K562 (cell line): ENCODE results near the gene CMTM5. TPM values are rescaled to one million over a fixed set of nuclear protein-coding genes. Genes with fewer than 3 reads are reported as not detected.

ENCODE experiments used
- AFF4 ChIP-seq: sonication (generic); formaldehyde crosslinking; IDR thresholded peaks from 2 replicates; pipeline ENCODE4 v1.8.0; 2023; ENCODE audit warnings: mild to moderate bottlenecking, missing genetic modification reagents
- HCFC1 ChIP-seq: IDR thresholded peaks from 2 replicates; pipeline ENCODE4 v1.6.1; 2012; ENCODE audit warnings: low read depth, low read length, improper control_type of control experiment
- HNRNPLL ChIP-seq: fragments of 200-400 bp; formaldehyde crosslinking; IDR thresholded peaks from 2 replicates; pipeline ENCODE4 v1.6.1; 2017; ENCODE audit warnings: low read length, low read depth, mild to moderate bottlenecking; ENCODE audit not compliant: poor library complexity, severe bottlenecking
- PHB ChIP-seq: fragments of 250-450 bp; sonication (Bioruptor Pico); IDR thresholded peaks from 2 replicates; pipeline ENCODE4 v1.5.0; 2021
- SAFB ChIP-seq: fragments of 200-400 bp; formaldehyde crosslinking; IDR thresholded peaks from 2 replicates; pipeline ENCODE4 v1.6.1; 2017; ENCODE audit warnings: low read depth, low read length, borderline replicate concordance
- TCF7L2 ChIP-seq: fragments of 150-350 bp; IDR thresholded peaks from 2 replicates; pipeline ENCODE4 v1.6.1; 2016; ENCODE audit warnings: low read depth, mild to moderate bottlenecking, low read length, moderate library complexity
- TRIM24 ChIP-seq, 2 experiments: fragments of 450-650 bp; IDR thresholded peaks; 2 replicates each; pipeline ENCODE4 v1.6.1; 2016
- ZNF398 ChIP-seq: fragments of 250-450 bp; sonication (Bioruptor Pico); IDR thresholded peaks from 2 replicates; pipeline ENCODE4 v1.8.0; 2021; ENCODE audit warnings: moderate library complexity, mild to moderate bottlenecking, inconsistent platforms
- ZNF589 ChIP-seq: fragments of 200-800 bp; sonication (Bioruptor generic); IDR thresholded peaks from 2 replicates; pipeline ENCODE4 v1.6.1; 2016; ENCODE audit warnings: low read depth, missing genetic modification characterization, missing compliant biosample characterization
- polyA plus RNA-seq, 8 experiments: library from polyadenylated mRNA; depleted of rRNA in 4 of 8; stranded (reverse) in 5 of 8; unstranded in 3 of 8; fragments of >200 nt; fragmentation: Nextera tagmentation in 2 of 8; fragmentation: Illumina TruSeq in 1 of 8; extraction: Ambion mirVana in 2 of 8; extraction: Trizol in 1 of 8; gene quantifications; 2 replicates each; pipeline versions ENCODE4 v1.2.1 to v1.2.3, GENCODE V29; 2011 to 2014; ENCODE audit warnings: inconsistent platforms in 1 of 8, missing spikeins in 1 of 8
- total RNA-seq, 7 experiments: library from RNA; depleted of rRNA in 6 of 7; stranded (reverse); fragments of >200 nt in 6 of 7; fragmentation: Illumina TruSeq in 2 of 7; extraction: Trizol in 2 of 7; gene quantifications; 2 replicates each; pipeline versions ENCODE4 v1.2.1 to v1.2.3, GENCODE V29; 2011 to 2021; ENCODE audit warnings: low replicate concordance in 1 of 7

CMTM5 gene
- total and polyA plus RNA-seq, 9 of the 15 experiments (the other 6 are each of a cell fraction or from before 2014, with no cell fraction given): 0.21 TPM; not detected in 8

GRCh38 chr14:23376482-23377197 is at the start of gene CMTM5 (continued):
- TF ChIP-seq AFF4 (CRISPR knock-in tag) (no peak), HCFC1 (no peak), PHB (no peak), TRIM24 (IDR thresholded peaks at IDR 0.05) (no peak), TCF7L2 (no peak), ZNF398 (no peak), SAFB (no peak), HNRNPLL (no peak), ZNF589 (CRISPR knock-in tag) (no peak)
